Astrocyte (in vitro differentiated cells and primary cell): ENCODE data around the gene TAGLN. TPM values are rescaled to one million over a fixed set of nuclear protein-coding genes. Genes with fewer than 3 reads are reported as not detected.

Experiments used
- DNase-seq: peaks from one replicate; pipeline ENCODE4 v3.0.0-alpha.2; 2010; ENCODE audit warnings: low read depth
- FAIRE-seq: peaks from 2 replicates; lab custom pipeline; 2011; peaks lifted over from hg19 to GRCh38; lab: Jason Lieb, UNC
- H2AFZ ChIP-seq: 2 replicates; pipeline ENCODE4 v1.6.0; 2012; ENCODE audit warnings: low read depth, low read length, inconsistent platforms
- H3K27ac ChIP-seq: 2 replicates; pipeline ENCODE4 v1.5.1; 2011; ENCODE audit warnings: low read depth, low read length, inconsistent platforms
- H3K27me3 ChIP-seq: 2 replicates; pipeline ENCODE4 v1.6.0; 2011; ENCODE audit warnings: low read length, inconsistent platforms; ENCODE audit not compliant: insufficient read depth
- H3K36me3 ChIP-seq: 2 replicates; pipeline ENCODE4 v1.5.1; 2011; ENCODE audit warnings: low read length, inconsistent platforms; ENCODE audit not compliant: insufficient read depth
- H3K4me1 ChIP-seq: 2 replicates; pipeline ENCODE4 v1.5.1; 2011; ENCODE audit warnings: low read length, inconsistent platforms; ENCODE audit not compliant: insufficient read depth
- H3K4me2 ChIP-seq: 2 replicates; pipeline ENCODE4 v1.6.0; 2012; ENCODE audit warnings: low read length, inconsistent platforms
- H3K4me3 ChIP-seq: 2 replicates; pipeline ENCODE4 v1.5.1; 2011; ENCODE audit warnings: low read depth, mild to moderate bottlenecking, low read length, inconsistent platforms; ENCODE audit not compliant: insufficient read depth
- H3K79me2 ChIP-seq: 2 replicates; pipeline ENCODE4 v1.6.0; 2012; ENCODE audit warnings: mild to moderate bottlenecking, low read length, inconsistent platforms; ENCODE audit not compliant: insufficient read depth
- H3K9ac ChIP-seq: 2 replicates; pipeline ENCODE4 v1.6.0; 2012; ENCODE audit warnings: mild to moderate bottlenecking, low read length, inconsistent platforms
- H3K9me3 ChIP-seq: 2 replicates; pipeline ENCODE4 v1.5.1; 2012; ENCODE audit warnings: low read depth, mild to moderate bottlenecking, low read length, inconsistent platforms; ENCODE audit not compliant: insufficient read depth
- H4K20me1 ChIP-seq: 2 replicates; pipeline ENCODE4 v1.6.0; 2012; ENCODE audit warnings: low read length, inconsistent platforms; ENCODE audit not compliant: insufficient read depth
- H3K27ac Mint-ChIP-seq: one replicate; pipeline ENCODE4 v1.8.0; 2021; ENCODE audit warnings: mild to moderate bottlenecking, mixed read lengths; ENCODE audit not compliant: unreplicated experiment
- H3K27me3 Mint-ChIP-seq: one replicate; pipeline ENCODE4 v1.8.0; 2021; ENCODE audit warnings: low read depth, mixed read lengths; ENCODE audit not compliant: unreplicated experiment
- H3K36me3 Mint-ChIP-seq: one replicate; pipeline ENCODE4 v1.8.0; 2021; ENCODE audit warnings: low read depth, mixed read lengths; ENCODE audit not compliant: unreplicated experiment
- H3K4me1 Mint-ChIP-seq: one replicate; pipeline ENCODE4 v1.8.0; 2021; ENCODE audit warnings: low read depth, mixed read lengths; ENCODE audit not compliant: unreplicated experiment
- H3K4me3 Mint-ChIP-seq: one replicate; pipeline ENCODE4 v1.8.0; 2021; ENCODE audit warnings: mild to moderate bottlenecking, moderate library complexity, mixed read lengths; ENCODE audit not compliant: unreplicated experiment
- H3K9me3 Mint-ChIP-seq: one replicate; pipeline ENCODE4 v1.8.0; 2021; ENCODE audit warnings: mild to moderate bottlenecking, mixed read lengths; ENCODE audit not compliant: unreplicated experiment
- CTCF ChIP-seq: IDR thresholded peaks from 2 replicates; pipeline ENCODE4 v1.5.1; 2011; ENCODE audit warnings: low read depth, mild to moderate bottlenecking, inconsistent platforms, low read length, moderate library complexity; ENCODE audit not compliant: insufficient read depth
- EZH2 ChIP-seq: IDR thresholded peaks from 2 replicates; pipeline ENCODE4 v1.6.1; 2012; ENCODE audit warnings: mild to moderate bottlenecking, low read length, inconsistent platforms; ENCODE audit not compliant: insufficient read depth
- total RNA-seq: library from RNA; stranded (reverse); gene quantifications from 2 replicates; pipeline ENCODE4 v1.2.1, GENCODE V29; 2021

Gene TAGLN
- total RNA-seq, 1 donor from 2014 or later, result 4,004 TPM

- no peaks in the 10 kb centered on the region for H3K27me3 ChIP-seq
- H4K20me1 ChIP-seq, result no peaks in the 10 kb centered on the region
- peaks cover 9% of the 10 kb centered on the region for H3K79me2 ChIP-seq
- H3K36me3 ChIP-seq, result peaks cover 17% of the 10 kb centered on the region
- no peak overlapping the region for H2AFZ ChIP-seq
- H3K9ac ChIP-seq, result no peak overlapping the region
- H3K4me1 ChIP-seq, result peaks cover 10% of the 10 kb centered on the region
- no peak for FAIRE-seq
- Mint-ChIP-seq H3K4me1 (peaks cover 11% of the 10 kb centered on the region), H3K9me3 (no peaks in the 10 kb centered on the region), H3K27me3 (no peaks in the 10 kb centered on the region), H3K27ac (no peak overlapping the region), H3K36me3 (peaks cover 39% of the 10 kb centered on the region), H3K4me3 (no peak overlapping the region)
- H3K4me2 ChIP-seq, result no peak overlapping the region
- no peak for DNase-seq
- no peak overlapping the region for H3K4me3 ChIP-seq
- no peak overlapping the region for H3K27ac ChIP-seq
- no peak for TF ChIP-seq CTCF
- no peak for TF ChIP-seq EZH2
- no peaks in the 10 kb centered on the region for H3K9me3 ChIP-seq
Observed at GRCh38 chr11:117193130-117194020, 5.8 kb upstream of the TAGLN start.

GRCh38 chr11:117194267-117194666 lies 4.9 kb upstream of the TAGLN start:
- no peak for DNase-seq
- FAIRE-seq, result no peak

More at GRCh38 chr11:117194267-117194666, 4.9 kb upstream of the TAGLN start:
- no peak overlapping the region for H3K4me3 Mint-ChIP-seq
- Histone ChIP-seq H2AFZ (no peak overlapping the region), H3K4me2 (no peak overlapping the region), H3K36me3 (peaks cover 16% of the 10 kb centered on the region), H3K27ac (no peak overlapping the region), H3K4me3 (no peak overlapping the region), H3K4me1 (peaks cover 15% of the 10 kb centered on the region), H3K79me2 (peaks cover 18% of the 10 kb centered on the region), H4K20me1 (no peaks in the 10 kb centered on the region), H3K9me3 (no peaks in the 10 kb centered on the region), H3K9ac (no peak overlapping the region), H3K27me3 (no peaks in the 10 kb centered on the region)
- H3K27ac Mint-ChIP-seq, result peak overlapping the region; percentile 53
- H3K4me1 Mint-ChIP-seq, result peaks cover 18% of the 10 kb centered on the region
- peaks cover 36% of the 10 kb centered on the region for H3K36me3 Mint-ChIP-seq
- no peaks in the 10 kb centered on the region for H3K9me3 Mint-ChIP-seq
- TF ChIP-seq EZH2 (no peak), CTCF (no peak)
- no peaks in the 10 kb centered on the region for H3K27me3 Mint-ChIP-seq
